ENCODE measurements around the gene F11R.
A peak's percentile ranks its signal among the peaks of the same experiment; 100 is the strongest.
"Not testable (repeated sequence)": the region's sequence is repeated elsewhere in the genome, so short reads cannot be mapped to it uniquely, and the experiment has no call there.

The F11R gene

DNA sequence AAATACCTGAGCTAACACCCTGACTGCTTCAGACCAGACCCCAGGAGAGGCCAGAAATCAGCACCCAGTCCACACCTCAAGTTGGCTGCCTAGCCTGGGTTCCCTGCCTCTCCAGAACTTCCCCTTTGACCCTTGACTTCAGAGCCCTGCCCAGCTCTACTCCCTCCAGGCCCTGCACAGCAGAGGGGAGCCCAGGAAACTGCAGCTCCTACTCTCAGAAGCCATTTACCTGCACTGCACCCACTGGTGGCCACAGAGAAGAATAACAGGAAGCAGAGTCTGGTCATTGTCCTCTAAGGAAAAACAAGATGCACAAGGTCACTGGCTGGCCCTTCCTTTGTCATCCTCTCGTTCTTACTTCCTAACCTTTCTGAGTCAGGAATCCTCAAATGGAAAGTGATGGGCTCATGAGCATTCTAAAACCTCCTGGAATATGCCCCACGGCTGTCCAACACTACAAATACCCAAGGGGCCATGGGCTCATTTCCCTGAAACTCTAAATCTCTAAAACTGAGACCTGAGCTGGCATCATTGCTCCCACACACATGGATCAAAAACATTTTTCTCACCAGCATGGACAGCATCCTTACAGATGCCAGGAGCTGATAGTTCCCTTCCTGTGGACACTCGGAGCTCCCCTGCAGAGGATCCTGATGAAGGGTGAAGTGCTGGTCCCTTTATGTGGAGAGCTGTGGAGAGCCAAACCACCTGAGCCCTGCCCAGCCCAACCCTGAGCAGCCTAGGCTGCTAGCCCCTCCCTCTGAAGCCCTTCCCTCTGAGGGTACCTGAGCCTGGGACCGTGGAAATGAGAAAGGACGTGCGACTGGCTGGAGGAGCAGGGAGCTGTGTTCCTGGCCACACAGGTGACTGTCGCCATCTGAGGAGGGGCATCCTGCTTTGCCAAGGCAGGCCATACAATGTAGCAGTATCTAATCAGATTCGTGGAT, 66.5 kb downstream of the F11R start, which contains the start of gene ITLN2:
Gene ITLN2, minus strand, starts transcription at position 652 of the 947 bp plus-strand sequence. Its CDS starts 68 bp downstream, at position 584.
- Mint-ChIP-seq H3K27ac (no peak within 1 kb of the TSS), H3K9me3 (no peaks in the 10 kb centered on the region), H3K36me3 (no peaks in the 10 kb centered on the region), H3K27me3 (peaks cover 12% of the 10 kb centered on the region), H3K4me1 (peaks cover 13% of the 10 kb centered on the region), H3K4me3 (no peak within 1 kb of the TSS)
- CTCF ChIA-PET: interaction anchor here (0.5 to 6.5 kb wide), 40 partner anchors 9 to 526 kb away, joined by 3 to 288 read pairs (median 4); partner anchors contain the start of gene LY9
- peak; percentile 67 for DNase-seq

DNA sequence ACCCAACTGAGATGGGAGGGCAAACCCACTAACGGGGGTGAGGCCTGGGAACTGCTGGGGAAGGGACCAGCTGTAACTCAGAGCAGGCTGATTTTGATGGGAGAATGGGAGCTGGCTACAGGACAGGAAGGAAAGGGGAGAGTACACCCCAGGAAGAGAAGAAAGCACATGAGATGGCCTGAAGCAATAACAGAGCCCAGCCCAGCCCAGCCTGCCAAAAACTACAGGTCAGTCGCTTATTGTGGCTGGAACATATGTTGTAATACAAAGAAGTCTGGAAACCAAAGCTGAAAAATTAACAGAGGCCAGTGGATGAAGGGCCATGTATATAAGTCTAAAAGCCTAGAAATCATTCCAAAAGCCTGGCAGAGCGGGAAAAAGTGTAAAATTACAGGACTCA, 67.9 kb downstream of the F11R start:
- Mint-ChIP-seq H3K4me1 (peaks cover 13% of the 10 kb centered on the region), H3K27ac (no peak overlapping the region), H3K36me3 (no peaks in the 10 kb centered on the region), H3K9me3 (no peaks in the 10 kb centered on the region), H3K27me3 (peaks cover 12% of the 10 kb centered on the region), H3K4me3 (no peak overlapping the region)
- no peak for DNase-seq
- CTCF ChIA-PET: interaction anchor here (0.9 to 6.5 kb wide), 20 partner anchors 11 to 272 kb away, joined by 3 to 288 read pairs (median 12); partner anchors contain the start of genes KLHDC9 and LY9

DNA sequence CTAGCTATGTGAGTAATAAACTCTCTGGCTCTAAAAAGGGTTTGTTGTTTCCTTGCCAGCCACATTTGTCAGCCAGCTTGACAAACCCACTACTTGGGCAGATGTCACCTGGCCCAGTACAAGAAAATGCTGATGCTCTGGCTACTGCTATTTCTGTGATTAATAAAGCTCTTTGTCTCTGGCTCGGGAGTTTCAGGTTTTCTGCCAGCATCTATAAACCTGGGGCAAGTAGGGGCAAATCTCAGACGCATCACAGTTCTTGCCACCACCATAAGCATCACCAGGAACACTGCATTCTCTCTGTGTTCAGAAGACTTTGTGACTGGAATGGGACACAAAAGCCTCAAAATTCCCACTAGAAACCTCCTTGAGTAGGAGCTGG, 68.8 kb downstream of the F11R start:
- DNase-seq: no peak
- Mint-ChIP-seq H3K27me3 (peaks cover 14% of the 10 kb centered on the region), H3K27ac (no peak overlapping the region), H3K4me3 (no peak overlapping the region), H3K4me1 (peaks cover 13% of the 10 kb centered on the region), H3K36me3 (no peaks in the 10 kb centered on the region), H3K9me3 (no peaks in the 10 kb centered on the region)
- CTCF ChIA-PET: interaction anchor here (0.7 to 6.5 kb wide), 41 partner anchors 8 to 624 kb away, joined by 3 to 288 read pairs (median 5); partner anchors contain the start of genes CD244, KLHDC9 and LY9

DNA sequence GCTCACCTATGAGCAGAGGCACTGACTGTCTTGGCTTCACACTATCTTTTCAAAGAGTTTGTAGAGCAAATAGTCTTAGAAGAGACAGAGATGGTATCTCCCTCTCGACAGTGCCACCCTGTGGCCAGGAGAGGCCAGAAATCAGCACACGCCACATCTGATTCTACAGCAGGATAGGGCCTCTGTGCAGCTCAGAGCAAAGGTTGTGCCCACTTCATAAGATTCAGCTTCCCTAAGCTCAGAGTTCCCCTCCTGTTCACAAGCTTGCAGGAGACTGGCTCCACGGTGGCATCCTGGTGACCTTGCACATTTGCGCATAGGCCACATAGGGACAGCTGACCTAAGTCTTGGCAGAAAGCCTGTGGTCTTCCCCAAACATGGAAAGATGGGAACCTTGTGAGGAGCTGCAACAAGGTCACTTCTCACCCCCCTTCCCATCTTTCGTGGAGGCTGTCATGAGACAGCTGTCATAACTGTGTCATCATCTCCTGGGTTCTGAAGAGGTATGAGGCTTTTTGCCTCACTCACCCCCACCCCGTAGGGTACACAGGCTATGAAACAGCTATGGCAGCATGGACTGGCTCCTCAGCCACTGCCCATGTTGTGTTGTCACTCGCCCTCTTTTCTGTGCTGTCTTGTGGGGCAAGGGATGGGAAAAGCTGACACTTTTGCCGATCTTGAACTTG, 69.4 kb downstream of the F11R start:
- Mint-ChIP-seq H3K27me3 (peaks cover 10% of the 10 kb centered on the region), H3K4me1 (peaks cover 13% of the 10 kb centered on the region), H3K4me3 (no peak overlapping the region), H3K27ac (no peak overlapping the region), H3K9me3 (no peaks in the 10 kb centered on the region), H3K36me3 (no peaks in the 10 kb centered on the region)
- CTCF ChIA-PET: interaction anchor here (0.6 to 6.5 kb wide), 47 partner anchors 8 to 623 kb away, joined by 3 to 288 read pairs (median 5); partner anchors contain the start of genes CD244, ITLN1, KLHDC9 and LY9
- peak; percentile 86 for DNase-seq

DNA sequence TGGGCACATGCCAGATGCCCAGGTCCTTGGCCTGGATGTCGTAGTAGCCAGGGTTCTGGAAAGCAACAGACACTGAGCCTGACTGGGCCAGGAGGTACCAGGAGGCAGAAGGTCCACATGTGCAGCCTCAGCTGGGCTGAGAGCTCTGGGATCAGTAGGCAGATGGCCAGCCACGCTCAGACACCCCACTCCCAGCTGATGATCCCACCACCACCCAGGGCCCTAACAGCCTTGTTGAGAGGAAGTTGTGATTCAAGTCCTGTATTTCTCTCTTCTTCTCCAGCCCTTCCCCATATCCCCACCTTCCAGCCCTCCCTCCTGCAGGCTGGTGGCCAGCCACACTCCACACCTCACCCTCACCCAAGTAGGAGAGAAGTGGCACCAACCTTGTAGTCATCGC, 70.3 kb downstream of the F11R start:
- no peak for DNase-seq
- Mint-ChIP-seq H3K27me3 (peaks cover 7% of the 10 kb centered on the region), H3K4me1 (peaks cover 13% of the 10 kb centered on the region), H3K36me3 (no peaks in the 10 kb centered on the region), H3K27ac (no peak overlapping the region), H3K9me3 (no peaks in the 10 kb centered on the region), H3K4me3 (no peak overlapping the region)
- CTCF ChIA-PET: interaction anchor here (0.5 to 6.5 kb wide), 24 partner anchors 9 to 278 kb away, joined by 3 to 288 read pairs (median 8); partner anchors contain the start of gene ITLN1

DNA sequence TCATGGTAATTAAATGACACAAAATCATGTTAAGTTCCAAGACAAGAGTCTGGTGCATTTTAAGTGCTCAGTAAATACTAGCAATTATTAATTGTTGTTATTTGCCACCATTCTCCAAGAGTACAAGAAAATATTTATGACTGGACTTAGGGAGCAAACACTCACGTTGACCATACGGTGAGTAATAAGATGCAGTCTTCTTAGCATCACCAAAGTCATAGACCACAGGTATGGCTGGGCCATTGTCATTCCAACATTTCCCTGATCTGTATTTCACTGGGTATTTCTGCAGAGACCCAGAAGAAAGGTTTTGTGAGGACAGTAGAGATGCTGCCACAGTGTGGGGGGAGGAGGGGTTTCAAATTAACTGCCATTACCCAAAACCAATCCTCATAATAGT, 71.1 kb downstream of the F11R start:
- CTCF ChIA-PET: interaction anchor here (1.3 to 6.5 kb wide), 4 partner anchors 25 to 175 kb away, joined by 3 to 288 read pairs (median 53); no protein-coding TSS in a partner anchor
- H3K36me3 Mint-ChIP-seq: no peaks in the 10 kb centered on the region
- DNase-seq: no peak
- peaks cover 14% of the 10 kb centered on the region for H3K27me3 Mint-ChIP-seq
- peaks cover 13% of the 10 kb centered on the region for H3K4me1 Mint-ChIP-seq
- no peak overlapping the region for H3K27ac Mint-ChIP-seq
- H3K9me3 Mint-ChIP-seq: no peaks in the 10 kb centered on the region
- no peak overlapping the region for H3K4me3 Mint-ChIP-seq

DNA sequence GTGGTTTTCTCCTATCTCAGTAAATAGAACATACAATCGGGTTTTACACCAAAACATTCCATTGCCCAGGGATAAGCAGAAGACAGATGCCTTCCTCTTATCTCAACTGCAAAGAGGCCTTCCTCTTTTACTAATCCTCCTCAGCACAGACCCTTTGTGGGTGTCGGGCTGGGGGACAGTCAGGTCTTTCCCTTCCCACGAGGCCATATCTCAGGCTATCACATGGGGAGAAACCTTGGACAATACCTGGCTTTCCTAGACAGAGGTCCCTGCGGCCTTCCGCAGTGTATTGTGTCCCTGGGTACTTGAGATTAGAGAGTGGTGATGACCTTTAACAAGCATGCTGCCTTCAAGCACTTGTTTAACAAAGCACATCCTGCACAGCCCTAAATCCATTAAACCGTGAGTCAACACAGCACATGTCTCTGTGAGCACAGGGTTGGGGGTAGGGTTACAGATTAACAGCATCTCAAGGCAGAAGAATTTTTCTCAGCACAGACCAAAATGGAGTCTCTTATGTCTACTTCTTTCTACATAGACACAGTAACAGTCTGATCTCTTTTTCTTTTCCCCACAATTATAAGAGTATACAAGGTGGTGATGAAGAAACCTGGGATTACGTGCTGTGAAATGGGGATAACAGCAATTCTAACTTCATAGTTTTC, 71.6 kb downstream of the F11R start:
- peaks cover 15% of the 10 kb centered on the region for H3K27me3 Mint-ChIP-seq
- not testable (repeated sequence) for DNase-seq, H3K9me3 Mint-ChIP-seq, H3K4me3 Mint-ChIP-seq, H3K27ac Mint-ChIP-seq, H3K36me3 Mint-ChIP-seq
- CTCF ChIA-PET: interaction anchor here (2.8 to 6.5 kb wide), 3 partner anchors 26 to 174 kb away, joined by 8 to 288 read pairs (median 98); no protein-coding TSS in a partner anchor
- peaks cover 12% of the 10 kb centered on the region for H3K4me1 Mint-ChIP-seq

DNA sequence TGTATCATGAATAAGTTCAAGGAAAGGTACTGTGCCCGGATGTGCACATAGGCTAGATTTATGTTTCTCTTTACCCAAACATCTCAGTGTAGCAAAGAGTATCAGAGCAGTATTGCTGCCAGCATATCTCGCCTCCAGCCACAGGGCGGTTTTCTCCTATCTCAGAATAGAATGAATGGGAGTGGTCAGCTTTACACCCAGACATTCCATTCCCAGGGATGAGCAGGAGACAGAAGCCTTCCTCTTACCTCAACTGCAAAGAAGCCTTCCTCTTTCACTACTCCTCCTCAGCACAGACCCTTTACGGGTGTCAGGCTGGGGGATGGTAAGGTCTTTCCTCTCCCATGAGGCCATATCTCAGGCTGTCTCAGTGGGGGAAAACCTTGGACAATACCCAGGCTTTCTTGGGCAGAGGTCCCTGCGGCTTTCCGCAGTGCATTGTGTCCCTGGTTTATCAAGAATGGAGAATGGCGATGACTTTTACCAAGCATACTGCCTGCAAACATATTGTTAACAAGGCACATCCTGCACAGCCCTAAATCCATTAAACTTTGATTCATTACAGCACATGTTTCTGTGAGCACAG, 73.7 kb downstream of the F11R start:
- H3K9me3 Mint-ChIP-seq, H3K27ac Mint-ChIP-seq, H3K4me1 Mint-ChIP-seq, DNase-seq, H3K4me3 Mint-ChIP-seq, CTCF ChIA-PET, H3K36me3 Mint-ChIP-seq: not testable (repeated sequence)
- H3K27me3 Mint-ChIP-seq: peaks cover 16% of the 10 kb centered on the region

DNA sequence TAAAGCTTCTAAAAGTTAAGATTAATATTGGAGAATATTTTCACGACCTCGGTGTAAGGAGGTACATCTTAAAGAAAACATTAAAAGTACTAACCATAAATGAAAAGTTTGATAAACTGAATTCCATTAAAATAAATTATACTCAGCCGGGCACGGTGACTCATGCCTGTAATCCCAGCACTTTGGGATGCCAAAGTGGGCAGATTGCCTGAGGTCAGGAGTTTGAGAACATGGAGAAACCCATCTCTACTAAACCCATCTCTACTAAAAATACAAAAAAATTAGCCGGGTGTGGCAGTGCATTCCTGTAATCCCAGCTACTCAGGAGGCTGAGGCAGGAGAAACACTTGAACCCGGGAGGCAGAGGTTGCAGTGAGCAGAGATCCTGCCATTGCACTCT, 75.1 kb downstream of the F11R start:
- not testable (repeated sequence) for H3K27ac Mint-ChIP-seq, DNase-seq, H3K4me1 Mint-ChIP-seq, H3K4me3 Mint-ChIP-seq, H3K9me3 Mint-ChIP-seq, H3K36me3 Mint-ChIP-seq
- H3K27me3 Mint-ChIP-seq: peaks cover 25% of the 10 kb centered on the region
- CTCF ChIA-PET: interaction anchor here (2.6 kb wide), 1 partner anchor 8 kb away, joined by 12 read pairs; the partner anchor contains the start of gene ITLN2
